Measurements from ENCODE around the gene HRC.
"Not testable (repeated sequence)": the region's sequence is repeated elsewhere in the genome, so short reads cannot be mapped to it uniquely, and the experiment has no call there.

HRC gene, protein sequence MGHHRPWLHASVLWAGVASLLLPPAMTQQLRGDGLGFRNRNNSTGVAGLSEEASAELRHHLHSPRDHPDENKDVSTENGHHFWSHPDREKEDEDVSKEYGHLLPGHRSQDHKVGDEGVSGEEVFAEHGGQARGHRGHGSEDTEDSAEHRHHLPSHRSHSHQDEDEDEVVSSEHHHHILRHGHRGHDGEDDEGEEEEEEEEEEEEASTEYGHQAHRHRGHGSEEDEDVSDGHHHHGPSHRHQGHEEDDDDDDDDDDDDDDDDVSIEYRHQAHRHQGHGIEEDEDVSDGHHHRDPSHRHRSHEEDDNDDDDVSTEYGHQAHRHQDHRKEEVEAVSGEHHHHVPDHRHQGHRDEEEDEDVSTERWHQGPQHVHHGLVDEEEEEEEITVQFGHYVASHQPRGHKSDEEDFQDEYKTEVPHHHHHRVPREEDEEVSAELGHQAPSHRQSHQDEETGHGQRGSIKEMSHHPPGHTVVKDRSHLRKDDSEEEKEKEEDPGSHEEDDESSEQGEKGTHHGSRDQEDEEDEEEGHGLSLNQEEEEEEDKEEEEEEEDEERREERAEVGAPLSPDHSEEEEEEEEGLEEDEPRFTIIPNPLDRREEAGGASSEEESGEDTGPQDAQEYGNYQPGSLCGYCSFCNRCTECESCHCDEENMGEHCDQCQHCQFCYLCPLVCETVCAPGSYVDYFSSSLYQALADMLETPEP

GRCh38 chr19:49155005-49155819, at the start of gene HRC:
Gene HRC (minus strand): TSS chr19:49155396. CDS start chr19:49155237, 159 bp downstream.
- no peak for DNase-seq (ENCODE audit: low spot score)

DNA sequence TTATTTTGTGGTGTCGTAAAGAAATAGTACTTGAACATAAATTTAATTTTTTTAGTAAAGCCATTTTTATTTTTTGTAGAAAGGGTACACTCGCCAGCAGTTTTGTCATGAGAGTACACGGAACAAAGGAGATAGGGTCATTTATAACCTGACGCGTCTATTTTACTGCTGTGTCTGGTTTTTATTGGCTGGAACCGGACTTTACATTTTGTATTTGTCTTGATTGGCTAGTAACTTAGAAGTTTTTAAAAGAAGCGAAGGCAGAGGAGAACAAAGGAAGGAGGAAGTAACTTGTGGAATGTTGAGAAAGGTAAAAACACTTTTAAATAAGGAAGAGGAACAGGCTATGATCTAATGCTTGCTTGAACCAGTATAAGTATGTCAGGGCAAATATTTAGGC, 45.8 kb upstream of the HRC start:
- no peak for DNase-seq (ENCODE audit: low spot score)

GRCh38 chr19:49200238-49200862, 45.2 kb upstream of the HRC start:
- no peak for DNase-seq (ENCODE audit: low spot score)

DNA sequence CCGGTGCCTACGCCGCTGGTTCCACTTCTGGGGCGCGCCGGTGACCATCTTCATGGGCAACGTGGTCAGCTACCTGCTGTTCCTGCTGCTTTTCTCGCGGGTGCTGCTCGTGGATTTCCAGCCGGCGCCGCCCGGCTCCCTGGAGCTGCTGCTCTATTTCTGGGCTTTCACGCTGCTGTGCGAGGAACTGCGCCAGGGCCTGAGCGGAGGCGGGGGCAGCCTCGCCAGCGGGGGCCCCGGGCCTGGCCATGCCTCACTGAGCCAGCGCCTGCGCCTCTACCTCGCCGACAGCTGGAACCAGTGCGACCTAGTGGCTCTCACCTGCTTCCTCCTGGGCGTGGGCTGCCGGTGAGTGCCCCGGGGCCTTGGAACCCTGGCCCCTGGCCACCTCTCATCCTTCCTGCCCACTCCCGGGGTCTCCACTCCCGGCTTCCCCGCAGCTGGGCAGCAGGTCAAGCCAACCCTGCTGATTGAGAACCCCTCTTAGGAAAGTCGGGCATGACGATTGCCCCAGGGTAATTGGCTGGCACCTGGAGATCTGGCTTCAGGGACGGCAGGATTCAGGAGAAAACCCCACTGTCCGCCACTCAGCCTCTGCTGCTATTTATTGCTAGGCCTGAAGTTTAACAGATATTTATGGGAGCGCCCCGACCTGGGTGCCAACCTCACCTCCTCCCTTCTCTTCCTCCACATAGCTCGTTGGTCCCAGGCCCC, 41.5 kb upstream of the HRC start:
- DNase-seq (ENCODE audit: low spot score): no peak

- DNase-seq (ENCODE audit: low spot score): no peak
These were observed 39.2 kb upstream of the HRC start for GRCh38 chr19:49194408-49194807.

DNA sequence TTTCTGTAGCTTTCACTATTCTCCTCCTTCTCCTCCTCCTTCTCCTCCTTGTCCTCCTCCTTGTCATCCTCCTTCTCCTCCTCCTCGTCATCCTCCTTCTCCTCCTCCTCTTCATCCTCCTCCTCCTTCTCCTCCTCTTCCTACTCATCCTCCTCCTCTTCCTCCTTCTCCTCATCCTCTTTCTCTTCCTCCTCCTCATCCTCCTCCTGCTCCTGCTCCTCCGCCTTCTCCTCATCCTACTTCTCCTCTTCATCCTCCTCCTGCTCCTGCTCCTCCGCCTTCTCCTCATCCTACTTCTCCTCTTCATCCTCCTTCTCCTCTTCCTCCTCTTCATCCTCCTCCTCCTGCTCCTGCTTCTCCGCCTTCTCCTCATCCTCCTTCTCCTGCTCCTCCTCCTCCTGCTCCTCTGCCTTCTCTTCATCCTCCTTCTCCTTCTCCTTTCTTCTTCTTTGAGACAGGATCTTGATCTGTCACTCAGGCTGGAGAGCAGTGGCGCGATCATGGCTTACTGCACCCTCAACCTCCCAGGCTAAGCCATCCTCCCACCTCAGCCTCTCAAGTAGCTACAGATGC, 38.7 kb upstream of the HRC start:
- DNase-seq (ENCODE audit: low spot score): no peak

- DNase-seq (ENCODE audit: low spot score): no peak
These were observed 35.6 kb upstream of the HRC start for GRCh38 chr19:49190781-49191180.

- no peak for DNase-seq (ENCODE audit: low spot score)
These were observed 34.1 kb upstream of the HRC start for GRCh38 chr19:49189259-49189658.

DNA sequence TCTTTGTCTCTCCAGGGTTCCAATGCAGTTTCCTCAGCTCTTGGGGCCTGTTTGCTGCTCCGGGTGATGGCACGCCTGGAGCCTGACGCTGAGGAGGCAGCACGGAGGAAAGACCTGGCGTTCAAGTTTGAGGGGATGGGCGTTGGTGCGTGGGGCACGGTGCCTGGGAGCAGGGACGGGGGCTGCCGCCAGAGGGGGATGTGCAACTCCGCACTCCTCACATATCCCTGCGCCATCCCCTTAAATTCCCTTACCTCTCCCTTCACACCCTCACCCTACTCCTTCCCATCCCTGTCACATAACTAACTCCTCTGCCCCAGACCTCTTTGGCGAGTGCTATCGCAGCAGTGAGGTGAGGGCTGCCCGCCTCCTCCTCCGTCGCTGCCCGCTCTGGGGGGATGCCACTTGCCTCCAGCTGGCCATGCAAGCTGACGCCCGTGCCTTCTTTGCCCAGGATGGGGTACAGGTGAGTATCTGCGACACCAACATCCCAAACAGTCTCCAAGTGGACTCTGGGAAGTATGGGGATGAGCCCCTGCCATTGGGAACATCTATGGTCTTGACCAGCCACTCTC, 33.5 kb upstream of the HRC start:
- no peak for DNase-seq (ENCODE audit: low spot score)

DNA sequence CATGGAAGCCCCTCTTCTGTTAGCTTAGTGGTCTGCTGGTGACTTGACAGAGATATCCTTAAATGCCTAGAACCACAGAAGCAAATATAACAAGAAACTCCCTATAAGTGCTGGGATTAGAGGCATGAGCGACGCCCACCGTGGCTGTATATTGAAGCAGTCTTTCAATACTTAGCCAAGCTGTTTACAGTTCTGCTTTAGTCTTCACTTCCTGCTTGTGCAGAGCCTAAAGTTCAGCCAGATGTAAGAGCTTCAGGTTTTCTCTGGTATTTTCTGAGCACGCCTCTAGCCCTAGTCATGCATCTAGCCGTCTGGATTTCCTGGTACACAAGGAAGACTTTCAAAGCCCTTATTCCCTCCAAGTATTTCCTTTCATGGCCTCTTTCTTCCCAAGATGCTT, 30.9 kb upstream of the HRC start:
- no peak for DNase-seq (ENCODE audit: low spot score)

GRCh38 chr19:49182848-49183375, 27.7 kb upstream of the HRC start:
- no peak for DNase-seq (ENCODE audit: low spot score)

- not testable (repeated sequence) for DNase-seq (ENCODE audit: low spot score)
These were observed 27.0 kb upstream of the HRC start for GRCh38 chr19:49182010-49182847.

DNA sequence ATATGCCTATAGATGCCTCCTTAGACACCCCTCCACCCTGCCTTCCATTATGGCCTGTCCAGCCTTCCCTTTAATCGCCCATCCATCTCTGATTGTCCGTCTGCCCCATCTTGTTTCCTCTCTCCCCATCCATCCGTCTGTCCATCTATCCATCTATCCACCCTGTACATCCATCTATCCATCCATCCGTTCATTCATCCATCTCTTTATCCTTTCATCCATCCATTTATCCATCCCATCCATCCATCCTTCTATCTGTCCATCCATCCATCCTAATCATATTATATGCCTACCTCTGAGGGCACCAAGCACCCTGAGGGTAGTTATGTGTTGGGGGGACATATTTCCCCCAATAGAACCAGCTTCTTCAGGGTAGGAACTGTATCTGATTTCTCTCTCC, 25.5 kb upstream of the HRC start:
- no peak for DNase-seq (ENCODE audit: low spot score)

GRCh38 chr19:49173198-49173597, 18.0 kb upstream of the HRC start:
- DNase-seq (ENCODE audit: low spot score): no peak

DNA sequence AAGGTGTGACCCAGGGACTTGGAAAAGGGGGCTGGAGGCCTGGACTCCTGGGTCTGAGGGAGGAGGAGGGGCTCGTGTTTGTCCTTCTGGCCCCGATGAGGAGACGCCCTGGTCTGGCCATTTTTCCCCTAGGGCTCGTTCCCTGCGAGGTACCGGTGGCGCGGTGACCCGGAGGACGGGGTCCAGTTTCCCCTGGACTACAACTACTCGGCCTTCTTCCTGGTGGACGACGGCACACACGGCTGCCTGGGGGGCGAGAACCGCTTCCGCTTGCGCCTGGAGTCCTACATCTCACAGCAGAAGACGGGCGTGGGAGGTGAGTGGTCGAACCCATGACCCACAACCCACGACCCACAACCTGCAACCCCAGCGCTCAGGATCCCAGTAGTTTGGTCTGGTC, 13.2 kb upstream of the HRC start:
- no peak for DNase-seq (ENCODE audit: low spot score)

- no peak for DNase-seq (ENCODE audit: low spot score)
These were observed 12.7 kb upstream of the HRC start for GRCh38 chr19:49167857-49168409.

DNA sequence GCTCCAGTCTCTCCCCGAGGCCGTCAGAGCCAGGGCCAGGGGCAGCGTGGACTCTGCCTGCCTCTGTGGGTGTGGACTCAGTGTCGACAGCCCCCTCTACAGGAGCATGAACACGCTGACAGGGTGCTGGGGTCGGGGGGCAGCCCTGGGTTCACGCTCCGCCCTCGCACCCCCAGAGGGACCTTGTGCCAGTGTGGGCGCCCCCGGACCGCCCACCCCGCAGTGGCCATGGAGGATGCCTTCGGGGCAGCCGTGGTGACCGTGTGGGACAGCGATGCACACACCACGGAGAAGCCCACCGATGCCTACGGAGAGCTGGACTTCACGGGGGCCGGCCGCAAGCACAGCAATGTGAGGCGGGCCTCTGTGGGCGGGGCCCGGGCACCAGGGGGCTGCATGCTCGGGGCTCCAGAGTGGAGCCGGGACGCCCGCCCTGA, 10.7 kb upstream of the HRC start:
- DNase-seq (ENCODE audit: low spot score): no peak

DNA sequence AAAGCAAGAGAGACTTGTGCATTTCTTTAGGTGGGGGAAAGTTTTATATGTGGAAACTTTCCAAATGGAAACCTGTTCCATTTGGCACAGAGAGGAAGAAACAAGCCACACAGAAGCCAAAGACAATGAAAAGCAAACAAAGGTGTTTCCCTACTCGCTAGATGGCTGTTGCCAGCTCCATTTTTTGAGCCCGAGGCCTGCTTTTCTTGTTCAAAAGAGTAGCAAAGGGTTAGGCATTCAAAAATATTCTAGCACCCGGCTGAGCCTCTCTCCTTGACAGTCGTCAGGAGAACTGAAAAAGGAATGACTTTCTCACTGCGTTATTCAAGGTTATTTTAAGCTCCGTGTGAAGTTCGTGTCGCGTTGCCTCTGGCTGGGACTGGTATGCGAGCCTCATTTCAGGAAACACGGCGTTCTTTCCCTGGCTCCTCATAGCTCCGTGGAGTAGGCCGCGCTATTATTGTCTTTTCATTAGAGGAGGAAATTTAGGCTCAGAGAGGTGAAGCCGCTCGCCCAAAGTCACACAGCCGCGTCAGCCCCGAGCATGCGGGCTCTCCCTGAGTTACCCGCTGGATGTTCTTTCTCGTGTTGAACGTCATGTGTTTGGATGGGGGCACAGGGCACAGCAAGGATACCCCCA, 10.0 kb upstream of the HRC start:
- DNase-seq (ENCODE audit: low spot score): peak; percentile 17

- no peak for DNase-seq (ENCODE audit: low spot score)
These were observed 6.8 kb upstream of the HRC start for GRCh38 chr19:49161987-49162386.

All from pons (tissue), 1 donor.